IPS-15b (cell line): ENCODE data around the gene COX17.

Source experiments
- H3K27me3 ChIP-seq: one replicate; pipeline ENCODE4 v1.6.1; 2013; ENCODE audit warnings: low read length; ENCODE audit not compliant: control insufficient read depth, insufficient read depth
- H3K36me3 ChIP-seq: one replicate; pipeline ENCODE4 v1.6.1; 2013; ENCODE audit warnings: low read length; ENCODE audit not compliant: control insufficient read depth, insufficient read depth
- H3K4me1 ChIP-seq: one replicate; pipeline ENCODE4 v1.6.1; 2013; ENCODE audit warnings: mild to moderate bottlenecking, low read length; ENCODE audit not compliant: control insufficient read depth, insufficient read depth
- H3K4me3 ChIP-seq: one replicate; pipeline ENCODE4 v1.5.1; 2013; ENCODE audit warnings: low read depth, low read length
- H3K9ac ChIP-seq: one replicate; pipeline ENCODE4 v1.6.1; 2013; ENCODE audit warnings: low read depth, mild to moderate bottlenecking, low read length
- H3K9me3 ChIP-seq: one replicate; pipeline ENCODE4 v1.6.1; 2013; ENCODE audit warnings: mild to moderate bottlenecking, low read length; ENCODE audit not compliant: control insufficient read depth, insufficient read depth

Gene COX17

GRCh38 chr3:119669906-119670570 is 7.2 kb downstream of the COX17 start:
- Histone ChIP-seq H3K9me3 (no peaks in the 10 kb centered on the region), H3K36me3 (peaks cover 3% of the 10 kb centered on the region), H3K4me3 (no peak overlapping the region), H3K4me1 (no peaks in the 10 kb centered on the region), H3K9ac (no peak overlapping the region), H3K27me3 (no peaks in the 10 kb centered on the region)

- H3K9me3 ChIP-seq = no peaks in the 10 kb centered on the region
- no peak overlapping the region for H3K9ac ChIP-seq
- H3K27me3 ChIP-seq = no peaks in the 10 kb centered on the region
- H3K4me1 ChIP-seq = no peaks in the 10 kb centered on the region
- no peaks in the 10 kb centered on the region for H3K36me3 ChIP-seq
- H3K4me3 ChIP-seq = no peak overlapping the region
Measured at GRCh38 chr3:119665954-119666559, 11.1 kb downstream of the COX17 start.

DNA sequence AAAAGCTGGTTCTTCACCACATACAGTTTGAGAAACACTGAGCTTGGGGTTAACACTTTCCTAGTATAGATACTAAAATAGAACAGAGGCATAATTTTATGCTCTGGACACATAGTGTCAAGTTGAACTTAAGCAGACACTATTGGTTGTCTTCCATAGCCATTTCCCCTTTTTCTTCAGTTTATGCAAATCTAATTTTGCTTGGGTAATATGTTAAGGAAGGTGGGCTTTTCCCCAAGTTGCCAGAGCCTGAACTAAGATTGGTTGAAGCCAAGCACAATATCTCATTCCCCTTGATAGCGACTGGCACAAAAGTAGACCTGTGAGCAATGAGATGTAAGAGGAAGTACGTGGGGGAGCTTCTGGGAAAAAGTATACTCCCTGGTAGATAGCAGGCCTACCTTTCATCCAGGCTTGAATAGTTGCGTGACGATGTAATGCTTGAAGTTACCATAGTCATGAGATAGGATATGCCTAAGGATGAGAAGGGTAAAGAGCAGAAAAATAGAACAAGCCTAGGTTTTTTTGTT is 12.3 kb downstream of the COX17 start:
- Histone ChIP-seq H3K4me3 (no peak overlapping the region), H3K9me3 (no peaks in the 10 kb centered on the region), H3K4me1 (no peaks in the 10 kb centered on the region), H3K27me3 (no peaks in the 10 kb centered on the region), H3K9ac (no peak overlapping the region), H3K36me3 (no peaks in the 10 kb centered on the region)

DNA sequence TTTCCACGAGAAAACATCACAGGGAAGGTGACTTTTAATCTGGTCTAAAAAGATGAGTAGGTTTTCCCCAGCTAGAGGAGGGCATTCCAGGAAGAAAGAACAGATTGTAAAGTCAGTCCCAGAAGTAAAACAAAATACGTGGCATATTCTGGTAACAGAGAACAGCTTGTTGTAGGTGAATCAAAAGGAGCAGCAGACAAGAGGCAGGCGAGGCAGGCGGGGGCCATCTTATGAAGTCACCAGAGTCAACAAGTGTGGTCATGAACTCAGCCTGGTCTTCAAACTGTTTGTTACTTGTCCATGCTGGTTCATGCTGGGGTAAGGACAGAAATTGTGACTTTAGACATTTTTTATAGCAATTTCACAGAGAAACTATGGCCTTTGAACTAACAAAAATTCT is 12.8 kb downstream of the COX17 start:
- H3K9me3 ChIP-seq = no peaks in the 10 kb centered on the region
- H3K9ac ChIP-seq = no peak overlapping the region
- H3K4me3 ChIP-seq = no peak overlapping the region

DNA sequence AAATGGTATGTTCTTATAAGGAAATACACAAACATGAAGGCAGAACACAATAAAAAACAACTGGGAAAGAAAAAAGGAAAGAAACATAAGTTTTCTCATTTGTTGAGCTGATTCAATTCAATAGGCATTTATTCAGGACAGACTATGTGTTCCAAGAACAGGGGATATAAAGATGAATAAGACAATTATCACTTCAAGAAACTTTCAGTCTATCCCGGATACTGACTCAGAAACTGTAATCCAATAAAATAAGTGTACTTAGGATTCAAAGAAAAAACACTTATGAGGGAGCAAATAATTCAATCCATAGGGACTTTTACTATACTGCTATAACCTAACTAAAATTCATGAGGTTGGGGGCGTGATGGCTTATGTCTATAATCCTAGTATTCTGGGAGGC is 13.3 kb downstream of the COX17 start:
- H3K27me3 ChIP-seq = no peaks in the 10 kb centered on the region
- no peak overlapping the region for H3K4me3 ChIP-seq
- H3K9me3 ChIP-seq = no peaks in the 10 kb centered on the region
- H3K36me3 ChIP-seq = no peaks in the 10 kb centered on the region
- no peak overlapping the region for H3K9ac ChIP-seq
- no peaks in the 10 kb centered on the region for H3K4me1 ChIP-seq

More for the DNA sequence above, 12.8 kb downstream of the COX17 start:
- Histone ChIP-seq H3K36me3 (no peaks in the 10 kb centered on the region), H3K27me3 (no peaks in the 10 kb centered on the region), H3K4me1 (no peaks in the 10 kb centered on the region)

DNA sequence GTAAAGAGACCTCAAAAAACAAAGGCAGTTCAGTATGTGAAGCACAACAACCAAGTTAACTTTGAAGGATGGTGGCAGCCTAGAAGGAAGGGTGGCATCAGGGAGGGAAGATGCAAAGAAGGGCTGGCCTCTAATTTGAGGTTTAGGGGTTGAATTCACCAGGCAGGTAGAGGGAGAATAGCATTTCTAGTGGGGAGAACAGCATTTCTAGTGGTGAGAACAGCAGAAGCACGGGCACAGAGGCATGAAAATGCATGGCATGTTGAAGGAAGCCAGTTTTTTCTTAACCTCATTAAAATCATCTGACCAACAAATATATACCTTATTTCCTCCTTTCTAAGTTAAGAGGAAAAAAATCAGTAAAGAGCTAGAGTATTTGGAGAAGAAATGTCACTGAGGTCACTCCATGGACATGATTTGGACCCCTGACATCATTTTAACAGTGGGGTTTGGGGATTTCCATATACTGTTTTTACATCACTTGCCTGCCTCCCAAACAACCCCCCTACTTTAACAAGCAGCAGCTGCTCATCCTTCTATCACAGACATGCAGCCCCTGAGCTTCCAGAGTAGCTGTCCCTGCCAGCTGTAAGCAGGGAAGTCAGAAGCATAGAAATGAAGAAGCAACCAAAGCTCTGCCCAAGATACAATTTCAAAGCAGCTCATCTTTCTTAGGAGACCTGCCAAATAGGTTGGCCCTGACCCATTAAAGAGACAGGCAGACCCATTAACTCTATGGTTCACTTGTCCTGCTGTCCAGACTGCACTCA is 14.4 kb downstream of the COX17 start:
- Histone ChIP-seq H3K27me3 (no peaks in the 10 kb centered on the region), H3K9ac (no peak overlapping the region), H3K9me3 (no peaks in the 10 kb centered on the region), H3K4me3 (no peak overlapping the region), H3K36me3 (no peaks in the 10 kb centered on the region), H3K4me1 (no peaks in the 10 kb centered on the region)

GRCh38 chr3:119660474-119661440 is 16.4 kb downstream of the COX17 start, which contains the start of gene POPDC2:
Gene POPDC2, minus strand, starts transcription at chr3:119660589. Its CDS starts 166 bp downstream, at chr3:119660423.
- no peaks in the 10 kb centered on the region for H3K27me3 ChIP-seq
- no peak within 1 kb of the TSS for H3K4me3 ChIP-seq
- no peaks in the 10 kb centered on the region for H3K4me1 ChIP-seq
- H3K9ac ChIP-seq = no peak within 1 kb of the TSS
- H3K9me3 ChIP-seq = no peaks in the 10 kb centered on the region
- no peaks in the 10 kb centered on the region for H3K36me3 ChIP-seq

GRCh38 chr3:119659606-119660291 is 17.5 kb downstream of the COX17 start:
- no peaks in the 10 kb centered on the region for H3K36me3 ChIP-seq
- no peaks in the 10 kb centered on the region for H3K9me3 ChIP-seq
- H3K4me1 ChIP-seq = no peaks in the 10 kb centered on the region
- no peaks in the 10 kb centered on the region for H3K27me3 ChIP-seq
- H3K9ac ChIP-seq = no peak overlapping the region
- no peak overlapping the region for H3K4me3 ChIP-seq

- no peaks in the 10 kb centered on the region for H3K9me3 ChIP-seq
- H3K36me3 ChIP-seq = no peaks in the 10 kb centered on the region
- no peaks in the 10 kb centered on the region for H3K4me1 ChIP-seq
- no peak overlapping the region for H3K9ac ChIP-seq
- H3K27me3 ChIP-seq = no peaks in the 10 kb centered on the region
- no peak overlapping the region for H3K4me3 ChIP-seq
Measured at GRCh38 chr3:119658994-119659393, 18.2 kb downstream of the COX17 start.

DNA sequence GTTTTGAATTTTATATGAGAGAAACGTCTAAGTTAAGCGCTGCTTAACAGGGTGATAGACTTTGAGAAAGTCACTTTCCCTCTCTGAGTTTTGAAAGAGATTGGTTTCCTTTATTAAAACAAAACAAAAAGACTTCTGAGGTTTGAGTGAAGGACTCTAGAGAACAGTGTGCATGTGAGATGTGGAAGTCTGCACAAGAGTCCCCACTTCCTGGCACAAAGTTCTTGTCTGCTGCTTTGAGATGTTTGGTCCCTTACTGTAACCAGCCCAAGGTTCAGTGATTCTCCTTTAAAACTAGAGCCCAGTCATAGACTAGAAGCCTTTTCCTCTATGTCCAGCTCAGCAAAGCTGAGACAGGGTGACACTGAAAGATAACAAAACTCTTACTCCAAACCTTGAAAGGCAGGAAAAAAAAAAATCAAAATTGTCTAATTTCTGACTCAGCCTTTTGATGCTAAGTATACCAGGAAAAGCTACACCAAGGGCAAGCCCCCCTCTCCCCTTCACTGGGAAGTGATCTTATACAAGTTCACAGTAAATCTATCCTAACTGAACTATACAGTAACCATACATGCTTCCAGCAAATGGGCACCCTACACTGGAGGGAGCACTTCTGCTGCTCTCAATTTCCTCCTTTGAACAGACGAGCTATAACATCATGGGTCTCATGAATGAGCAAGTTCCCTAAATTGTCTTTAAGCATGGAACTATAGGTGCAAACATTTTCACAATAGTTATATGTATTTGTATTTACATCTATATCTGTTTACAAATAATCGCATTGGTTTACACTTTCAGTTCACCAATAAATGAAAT is 19.1 kb downstream of the COX17 start:
- no peaks in the 10 kb centered on the region for H3K27me3 ChIP-seq
- no peak overlapping the region for H3K4me3 ChIP-seq
- H3K36me3 ChIP-seq = no peaks in the 10 kb centered on the region
- no peak overlapping the region for H3K9ac ChIP-seq
- no peaks in the 10 kb centered on the region for H3K9me3 ChIP-seq
- no peaks in the 10 kb centered on the region for H3K4me1 ChIP-seq
